Sigmoid colon (tissue), 4 donors: ENCODE measurements around the gene HNRNPDL.

Experiments used
- EP300 ChIP-seq, 4 donors: sonication (generic); formaldehyde crosslinking; IDR thresholded peaks; one replicate each; pipeline ENCODE4 v1.6.1; 2017; ENCODE audit warnings: antibody characterized with exemption in 4 of 4
- POLR2A ChIP-seq, 2 donors: fragments of 450-650 bp; IDR thresholded peaks; one replicate each; pipeline ENCODE4 v1.6.1; 2016; ENCODE audit warnings: antibody characterized with exemption in 2 of 2, mild to moderate bottlenecking in 2 of 2, moderate library complexity in 2 of 2
- POLR2AphosphoS5 ChIP-seq, 4 donors: sonication (generic); formaldehyde crosslinking; IDR thresholded peaks; one replicate each; pipeline ENCODE4 v1.6.1; 2017; ENCODE audit warnings: antibody characterized with exemption in 4 of 4
- TF ChIP-seq, protein P1 (sequence below), 4 experiments: fragments of 450-650 bp in 3 of 4; fragments of 200-600 bp in 1 of 4; IDR thresholded peaks; one replicate each; pipeline ENCODE4 v1.5.1; 2016 to 2019; ENCODE audit warnings: antibody characterized with exemption in 4 of 4, mild to moderate bottlenecking in 3 of 4, moderate library complexity in 2 of 4

DNA sequence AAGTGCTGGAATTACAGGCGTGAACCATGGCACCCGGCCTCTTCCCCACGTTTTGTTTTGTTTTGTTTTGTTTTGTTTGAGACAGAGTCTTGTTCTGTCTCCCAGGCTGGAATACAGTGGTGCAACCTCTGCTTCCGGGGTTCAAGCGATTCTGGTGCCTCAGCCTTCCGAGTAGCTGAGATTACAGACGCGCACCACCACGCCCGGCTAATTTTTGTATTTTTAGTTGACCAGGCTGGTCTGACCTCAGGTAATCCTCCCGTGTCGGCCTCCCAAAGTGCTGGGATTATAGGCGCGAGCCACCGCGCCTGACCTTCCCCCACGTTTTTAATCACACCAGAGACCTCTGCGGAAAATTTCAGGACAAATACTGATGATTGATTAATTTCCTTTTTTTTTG, 2.3 kb upstream of the HNRNPDL start:
- TF ChIP-seq, protein P1, sequence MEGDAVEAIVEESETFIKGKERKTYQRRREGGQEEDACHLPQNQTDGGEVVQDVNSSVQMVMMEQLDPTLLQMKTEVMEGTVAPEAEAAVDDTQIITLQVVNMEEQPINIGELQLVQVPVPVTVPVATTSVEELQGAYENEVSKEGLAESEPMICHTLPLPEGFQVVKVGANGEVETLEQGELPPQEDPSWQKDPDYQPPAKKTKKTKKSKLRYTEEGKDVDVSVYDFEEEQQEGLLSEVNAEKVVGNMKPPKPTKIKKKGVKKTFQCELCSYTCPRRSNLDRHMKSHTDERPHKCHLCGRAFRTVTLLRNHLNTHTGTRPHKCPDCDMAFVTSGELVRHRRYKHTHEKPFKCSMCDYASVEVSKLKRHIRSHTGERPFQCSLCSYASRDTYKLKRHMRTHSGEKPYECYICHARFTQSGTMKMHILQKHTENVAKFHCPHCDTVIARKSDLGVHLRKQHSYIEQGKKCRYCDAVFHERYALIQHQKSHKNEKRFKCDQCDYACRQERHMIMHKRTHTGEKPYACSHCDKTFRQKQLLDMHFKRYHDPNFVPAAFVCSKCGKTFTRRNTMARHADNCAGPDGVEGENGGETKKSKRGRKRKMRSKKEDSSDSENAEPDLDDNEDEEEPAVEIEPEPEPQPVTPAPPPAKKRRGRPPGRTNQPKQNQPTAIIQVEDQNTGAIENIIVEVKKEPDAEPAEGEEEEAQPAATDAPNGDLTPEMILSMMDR (IDR thresholded peaks at IDR 0.05): no peak
- TF ChIP-seq POLR2A (IDR thresholded peaks at IDR 0.05) (no peak), POLR2AphosphoS5 (IDR thresholded peaks at IDR 0.05) (no peak), EP300 (IDR thresholded peaks at IDR 0.05) (no peak)
